K562 (cell line): ENCODE results near the gene GHRH. TPM values are rescaled to one million over a fixed set of nuclear protein-coding genes. Genes with fewer than 3 reads are reported as not detected.

Experiments
- CCAR2 ChIP-seq: fragments of 200-400 bp; formaldehyde crosslinking; IDR thresholded peaks from 2 replicates; pipeline ENCODE4 v1.6.1; 2017; ENCODE audit warnings: mild to moderate bottlenecking, low read depth, low read length
- CLOCK ChIP-seq: fragments of 250-450 bp; sonication (Bioruptor Pico); IDR thresholded peaks from 2 replicates; pipeline ENCODE4 v1.4.0; 2020; ENCODE audit warnings: mild to moderate bottlenecking, moderate library complexity, borderline replicate concordance
- E2F8 ChIP-seq: fragments of 450-650 bp; IDR thresholded peaks from 2 replicates; pipeline ENCODE4 v1.7.1; 2018; ENCODE audit warnings: mild to moderate bottlenecking, low read depth; ENCODE audit not compliant: partially characterized antibody
- MED1 ChIP-seq: sonication (generic); formaldehyde crosslinking; IDR thresholded peaks from 2 replicates; pipeline ENCODE4 v1.8.1; 2023; ENCODE audit warnings: missing genetic modification reagents, borderline replicate concordance
- POLR2A ChIP-seq: fragments of 450-650 bp; conservative IDR thresholded peaks from 2 replicates; pipeline ENCODE4 v1.6.1; 2016
- PYGO2 ChIP-seq: fragments of 450-650 bp; IDR thresholded peaks from 2 replicates; pipeline ENCODE4 v1.6.1; 2016; ENCODE audit warnings: mild to moderate bottlenecking, missing genetic modification characterization, moderate library complexity, missing compliant biosample characterization
- SREBF1 ChIP-seq: fragments of 150-350 bp; IDR thresholded peaks from 2 replicates; pipeline ENCODE4 v1.6.1; 2014; ENCODE audit warnings: antibody characterized with exemption, low read depth, low read length, borderline replicate concordance
- SREBF2 ChIP-seq: sonication (generic); formaldehyde crosslinking; IDR thresholded peaks from 2 replicates; pipeline ENCODE4 v1.4.0; 2020; ENCODE audit warnings: mild to moderate bottlenecking, missing genetic modification reagents
- ZBTB12 ChIP-seq: fragments of 250-450 bp; sonication (Bioruptor Pico); IDR thresholded peaks from 2 replicates; pipeline ENCODE4 v1.4.0; 2020
- ZC3H11A ChIP-seq: IDR thresholded peaks from 2 replicates; pipeline ENCODE4 v1.6.1; 2012; ENCODE audit warnings: low read depth, low read length, improper control_type of control experiment
- ZNF23 ChIP-seq: fragments of 250-450 bp; sonication (Bioruptor Pico); IDR thresholded peaks from 2 replicates; pipeline ENCODE4 v1.4.0; 2020; ENCODE audit warnings: mild to moderate bottlenecking
- ZNF449 ChIP-seq: fragments of 250-450 bp; sonication (Bioruptor Pico); IDR thresholded peaks from 2 replicates; pipeline ENCODE4 v1.8.0; 2022; ENCODE audit warnings: moderate library complexity, mild to moderate bottlenecking, inconsistent platforms
- polyA plus RNA-seq, 8 experiments: library from polyadenylated mRNA; depleted of rRNA in 4 of 8; stranded (reverse) in 5 of 8; unstranded in 3 of 8; fragments of >200 nt; fragmentation: Nextera tagmentation in 2 of 8; fragmentation: Illumina TruSeq in 1 of 8; extraction: Ambion mirVana in 2 of 8; extraction: Trizol in 1 of 8; gene quantifications; 2 replicates each; pipeline versions ENCODE4 v1.2.1 to v1.2.3, GENCODE V29; 2011 to 2014; ENCODE audit warnings: inconsistent platforms in 1 of 8, missing spikeins in 1 of 8
- total RNA-seq, 7 experiments: library from RNA; depleted of rRNA in 6 of 7; stranded (reverse); fragments of >200 nt in 6 of 7; fragmentation: Illumina TruSeq in 2 of 7; extraction: Trizol in 2 of 7; gene quantifications; 2 replicates each; pipeline versions ENCODE4 v1.2.1 to v1.2.3, GENCODE V29; 2011 to 2021; ENCODE audit warnings: low replicate concordance in 1 of 7

Gene GHRH
- total and polyA plus RNA-seq, 9 of the 15 experiments (the other 6 are each of a cell fraction or from before 2014, with no cell fraction given) = not detected

GRCh38 chr20:37299718-37300528 is 38.3 kb upstream of the GHRH start (continued):
- TF ChIP-seq CLOCK (CRISPR knock-in tag) (no peak), ZC3H11A (no peak), E2F8 (no peak), ZNF23 (CRISPR knock-in tag) (no peak), PYGO2 (no peak), ZNF449 (CRISPR knock-in tag) (no peak), CCAR2 (no peak), ZBTB12 (CRISPR knock-in tag) (no peak), MED1 (no peak), SREBF2 (CRISPR knock-in tag) (no peak), POLR2A (no peak), SREBF1 (no peak)
